DMS153 (cell line): ENCODE measurements around the gene CELF6.
"Not testable (repeated sequence)": the region's sequence is repeated elsewhere in the genome, so short reads cannot be mapped to it uniquely, and the experiment has no call there.

ENCODE experiments used
- DNase-seq: peaks from one replicate; lab custom pipeline; 2025; lab: John Stamatoyannopoulos, UW

Gene CELF6

DNA sequence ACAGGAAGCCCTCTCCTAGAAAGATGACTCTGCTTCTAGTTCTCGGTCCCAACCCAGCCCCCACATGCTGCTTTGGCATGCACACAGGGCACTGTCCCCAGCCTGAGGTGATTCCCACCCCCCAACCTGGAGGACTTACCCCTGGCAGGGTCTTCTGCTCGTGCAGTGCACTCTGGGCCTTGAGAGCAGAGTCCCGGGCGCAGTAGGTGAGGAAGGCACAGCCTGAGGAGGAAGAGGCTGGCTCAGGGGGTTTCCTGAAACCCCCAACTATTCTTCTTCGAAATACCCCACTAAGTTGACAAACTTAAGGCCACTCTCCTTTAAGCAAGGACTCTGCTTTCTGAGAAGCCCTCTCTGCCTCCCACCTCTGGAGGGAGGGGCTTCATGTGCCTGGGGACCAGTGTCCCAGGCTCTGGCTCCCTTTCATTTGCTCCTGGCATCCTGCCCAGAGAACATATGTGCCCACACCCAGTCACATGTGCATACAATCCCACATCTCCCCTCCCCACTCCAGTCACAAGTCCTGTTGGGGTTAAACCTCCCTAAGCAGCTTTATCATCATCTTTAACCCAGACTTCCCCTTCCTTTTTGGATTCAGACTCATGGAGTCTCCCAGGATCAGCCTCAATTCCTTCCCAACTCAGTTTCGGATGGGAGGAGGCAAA lies 4.1 kb downstream of the CELF6 start:
- DNase-seq = peak; percentile 0

DNA sequence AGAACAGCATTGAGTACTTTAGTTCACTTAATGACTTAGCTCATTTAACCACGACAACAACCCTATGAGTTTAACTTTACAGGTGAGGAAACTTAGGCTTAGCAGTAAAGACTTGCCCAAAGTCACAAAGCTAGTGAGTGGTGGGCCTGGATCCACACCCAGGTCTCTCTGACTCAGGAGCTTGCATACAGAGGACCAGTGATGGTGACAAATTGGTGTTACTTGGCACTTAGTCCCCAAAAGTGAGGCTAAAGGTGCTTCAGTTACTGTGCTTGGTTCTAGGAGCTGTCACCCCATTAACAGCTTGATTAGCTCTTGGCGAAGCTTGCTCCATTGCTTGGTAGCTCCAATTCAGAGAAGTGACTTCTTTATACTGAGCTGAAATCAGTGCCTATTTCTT lies 6.1 kb downstream of the CELF6 start:
- no peak for DNase-seq

DNA sequence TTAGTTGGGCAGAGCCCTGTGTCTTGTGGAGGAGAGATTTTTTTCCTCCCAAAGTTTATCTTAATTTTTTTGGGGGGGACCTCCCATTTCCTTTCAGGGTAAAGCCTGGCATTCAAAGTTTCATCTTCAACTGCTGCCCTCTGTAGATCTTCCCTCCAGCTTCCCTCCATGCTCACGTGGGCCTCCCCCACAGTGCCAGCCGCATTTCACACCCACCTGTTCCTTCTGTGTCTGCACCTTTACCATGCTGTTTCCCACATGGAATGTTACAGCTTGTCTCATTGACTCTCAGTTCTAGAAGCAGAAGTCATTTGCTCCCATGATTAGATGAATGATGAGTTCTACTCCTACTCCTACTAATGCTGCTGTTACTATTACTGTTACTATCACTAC lies 6.5 kb downstream of the CELF6 start:
- DNase-seq = no peak

DNA sequence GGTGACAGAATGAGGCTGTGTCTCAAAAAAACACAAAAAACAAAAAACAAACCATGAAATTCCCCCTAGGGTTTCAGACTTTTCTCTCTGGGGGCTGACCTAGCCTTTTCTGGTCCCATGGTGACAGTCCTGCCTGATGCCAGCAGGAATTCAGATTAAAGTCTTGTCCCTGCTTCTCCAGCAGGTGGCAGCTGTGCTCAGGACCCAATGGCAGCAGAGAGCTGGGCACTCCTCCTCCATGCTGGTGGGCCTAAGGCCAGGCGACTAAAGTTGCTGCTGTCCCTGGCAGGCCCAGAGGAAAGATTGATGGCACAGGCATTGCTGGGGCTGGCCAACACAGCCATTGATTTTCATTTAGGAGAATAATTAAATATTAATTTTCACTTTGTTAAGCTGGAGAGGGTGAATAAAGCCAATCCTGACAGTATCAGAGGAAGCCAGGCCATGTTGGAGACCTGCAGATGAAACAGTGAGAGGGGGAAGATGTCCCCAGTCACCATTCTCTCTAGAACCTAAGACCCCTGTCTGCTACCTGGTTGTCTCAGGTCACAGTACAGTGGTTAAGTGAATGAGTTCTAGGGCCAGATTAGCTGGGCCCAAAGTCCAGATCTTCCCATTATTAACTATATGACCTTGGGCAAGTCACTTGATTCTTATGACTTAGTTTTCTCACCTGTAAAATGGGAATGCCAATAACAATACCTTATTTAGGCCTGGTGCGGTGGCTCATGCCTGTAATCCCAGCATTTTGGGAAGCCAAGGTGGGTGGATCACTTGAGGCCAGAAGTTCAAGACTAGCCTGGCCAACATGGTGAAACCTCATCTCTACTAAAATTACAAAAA lies 7.1 kb downstream of the CELF6 start:
- DNase-seq = peak; percentile 1

DNA sequence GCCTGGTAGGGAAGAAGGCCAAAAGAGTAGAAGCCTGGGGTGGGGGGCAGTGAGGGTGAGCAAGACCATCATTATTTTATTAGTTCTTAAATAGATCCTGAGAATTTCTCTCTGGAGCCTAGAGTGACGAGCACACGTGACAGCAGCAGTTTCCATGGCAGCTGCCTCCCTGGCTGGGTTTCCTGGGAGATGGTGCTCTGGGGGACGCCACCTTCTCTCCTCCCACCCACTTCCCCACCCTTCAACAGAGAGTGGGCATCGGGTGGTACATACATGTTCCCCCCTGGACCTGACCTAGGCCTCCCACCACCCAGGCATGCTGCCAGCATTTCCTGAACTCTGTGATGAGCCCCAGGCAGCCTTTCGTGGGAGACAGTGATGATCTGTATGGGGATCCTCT lies 12.9 kb downstream of the CELF6 start:
- DNase-seq = no peak

DNA sequence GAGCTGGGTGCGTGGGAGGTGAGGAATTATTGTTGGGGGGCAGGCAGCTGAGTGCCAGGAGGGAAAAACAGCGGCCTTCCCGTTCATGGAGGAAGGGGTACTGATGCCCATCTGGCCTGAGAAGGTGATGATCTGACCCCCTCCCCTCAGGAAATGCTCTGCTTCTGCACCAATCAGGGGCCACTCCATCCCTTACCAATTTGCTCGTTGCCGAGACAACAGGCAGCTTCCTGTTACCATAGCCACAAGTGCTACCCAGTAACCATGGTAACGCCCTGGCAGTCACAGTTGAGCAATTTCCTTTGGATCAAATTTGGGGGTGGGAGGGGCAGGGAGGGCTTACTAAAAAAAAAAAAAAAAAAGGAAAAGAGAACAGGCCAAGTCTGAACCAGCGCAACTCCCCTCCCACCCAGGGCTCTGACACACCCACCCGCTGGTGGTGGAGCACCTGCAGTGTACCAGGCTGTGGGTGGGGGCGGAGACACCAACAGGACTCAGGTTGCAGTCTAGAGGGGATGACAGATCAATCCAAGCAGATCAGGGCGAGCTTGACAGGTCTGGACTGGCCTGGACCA lies 13.7 kb downstream of the CELF6 start:
- DNase-seq = no peak

DNA sequence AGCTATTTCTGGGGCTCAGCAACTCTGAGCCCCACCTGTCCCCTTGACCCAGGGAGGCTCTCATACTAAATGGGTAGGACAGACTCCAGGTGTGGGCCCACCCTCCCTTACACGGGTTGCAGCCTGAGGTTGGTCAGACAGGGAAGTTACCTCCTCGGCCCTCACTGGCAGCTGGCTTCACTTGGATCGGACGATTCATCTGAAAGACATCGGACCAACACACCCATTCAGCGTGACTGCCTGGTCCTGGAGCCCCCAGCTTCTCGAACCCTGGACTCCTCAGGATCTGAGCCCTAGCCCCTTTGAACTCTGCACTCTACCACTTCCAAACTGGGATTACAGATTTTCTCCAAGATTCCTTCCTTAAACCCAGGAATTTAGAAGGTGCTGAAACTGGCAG lies 15.4 kb downstream of the CELF6 start:
- DNase-seq = no peak

DNA sequence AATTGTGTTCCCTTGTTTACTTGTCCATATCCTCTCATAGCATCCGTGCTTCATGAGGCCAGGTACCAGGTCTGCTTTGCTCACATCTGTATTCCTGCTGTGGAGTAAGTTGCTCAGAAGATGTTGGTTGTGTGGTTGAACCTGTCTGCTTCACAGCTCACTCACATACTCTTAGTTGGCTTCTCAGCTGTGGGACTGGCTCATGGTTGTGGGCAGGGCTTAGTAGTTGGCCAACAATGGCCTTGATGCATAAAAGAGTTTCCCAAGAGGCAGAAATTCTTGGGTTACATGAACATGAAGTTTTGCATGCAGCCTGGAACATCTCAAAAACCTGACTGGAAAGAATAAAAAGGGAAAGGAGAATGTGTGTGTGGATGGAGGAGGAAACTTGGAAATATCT lies 17.0 kb downstream of the CELF6 start:
- no peak for DNase-seq

DNA sequence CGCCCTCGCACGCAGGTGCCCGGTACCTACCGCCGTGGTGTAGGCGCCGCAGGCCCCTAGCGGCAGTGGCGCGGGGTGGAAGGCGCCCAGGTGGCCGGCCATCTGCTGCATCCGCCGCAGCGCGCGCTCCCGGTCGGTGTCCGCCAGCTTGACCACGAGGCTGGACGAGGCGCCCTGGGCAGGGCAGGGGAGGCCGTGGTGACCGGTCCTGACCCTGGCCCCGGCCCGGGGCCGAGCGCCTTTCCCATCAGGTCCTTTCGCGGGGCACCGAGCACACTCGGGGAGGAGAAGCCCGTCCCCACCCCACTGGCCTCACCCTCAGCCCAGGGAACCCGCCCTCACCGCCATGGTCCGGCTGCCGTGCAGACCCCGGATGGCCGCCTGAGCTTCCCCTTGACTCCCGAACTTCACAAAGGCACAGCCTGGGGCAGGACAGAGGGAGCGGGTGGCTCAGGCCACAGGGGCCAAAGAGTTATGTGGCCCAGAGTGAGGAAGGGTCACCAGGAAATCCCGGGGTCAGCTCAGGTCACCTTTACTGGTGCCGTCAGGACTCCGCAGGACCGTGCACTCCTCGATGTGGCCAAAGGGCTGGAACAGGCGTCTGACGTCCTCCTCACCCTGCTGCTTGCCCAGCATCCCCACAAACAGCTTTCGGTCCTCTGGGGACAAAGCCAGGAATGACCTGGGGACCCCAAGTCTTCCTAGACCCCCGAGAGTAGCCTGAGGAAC lies 30.2 kb downstream of the CELF6 start:
- DNase-seq = no peak

DNA sequence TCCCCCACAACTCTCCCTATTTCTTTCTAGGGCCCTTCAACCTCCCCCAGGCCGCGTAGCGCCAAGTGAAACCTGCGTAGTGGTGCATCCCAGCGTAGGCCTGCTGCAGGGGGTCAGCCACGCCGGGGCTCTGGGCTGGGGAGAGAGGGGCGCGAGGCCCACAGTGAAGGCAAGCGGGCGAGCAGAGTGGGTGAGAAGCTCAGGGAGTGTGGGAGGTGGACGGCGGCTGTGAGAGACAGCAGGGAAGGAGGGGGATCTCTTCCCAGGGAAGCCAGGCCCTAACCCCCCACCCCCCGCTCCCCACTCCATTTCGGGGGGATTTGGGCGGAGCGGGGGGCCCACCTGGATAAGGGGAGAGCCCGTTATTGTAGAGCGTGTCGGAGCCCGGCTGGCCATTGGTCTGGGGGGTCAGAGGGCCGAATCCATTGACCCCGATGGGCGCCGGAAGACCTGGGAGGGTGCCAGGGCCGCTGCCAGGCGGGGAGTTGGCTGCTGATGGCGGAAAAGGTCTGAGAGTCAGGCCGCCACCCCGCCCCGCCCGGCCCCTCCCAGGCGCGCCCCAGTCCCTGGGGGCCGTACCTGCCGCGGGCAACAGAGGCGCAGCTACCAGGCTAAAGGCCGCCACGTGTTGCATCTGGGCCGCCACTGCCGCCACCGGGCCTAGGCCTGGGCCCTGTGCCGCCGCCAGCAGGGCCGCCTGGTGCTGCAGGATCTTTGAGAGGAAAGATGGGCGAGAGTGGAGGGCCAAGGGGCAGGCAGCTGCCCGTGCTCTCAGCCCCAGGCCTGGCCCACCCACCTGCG lies 31.0 kb downstream of the CELF6 start:
- DNase-seq = no peak

DNA sequence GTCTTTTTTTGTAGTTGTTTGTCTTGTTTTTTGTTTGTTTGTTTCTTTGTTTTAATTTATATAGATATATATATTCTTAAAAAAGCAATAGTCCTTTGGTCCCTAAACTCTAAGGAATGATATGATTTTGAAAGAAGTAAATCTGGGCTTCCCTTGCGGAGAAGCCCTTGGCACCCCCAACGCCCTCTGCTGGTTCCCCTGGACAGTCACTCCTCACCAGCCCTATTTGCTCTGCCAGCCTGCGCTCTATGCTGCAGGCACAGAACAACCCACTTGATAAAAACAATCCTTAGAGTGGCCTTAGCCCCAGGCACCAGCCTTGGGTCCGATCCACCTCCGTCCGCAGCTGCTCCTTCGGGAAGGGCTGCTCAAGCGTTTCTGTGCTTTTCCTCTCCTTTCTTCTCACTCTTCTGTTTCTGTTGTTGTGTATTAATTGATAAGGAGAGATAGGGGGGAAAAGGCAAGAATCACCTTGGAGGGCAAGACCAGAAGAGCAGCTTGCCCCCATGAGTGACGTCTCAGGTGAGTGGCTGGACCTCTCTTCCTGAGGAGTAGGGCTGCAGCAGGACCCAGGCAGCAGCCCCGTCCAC lies 33.9 kb downstream of the CELF6 start:
- DNase-seq = peak; percentile 14

DNA sequence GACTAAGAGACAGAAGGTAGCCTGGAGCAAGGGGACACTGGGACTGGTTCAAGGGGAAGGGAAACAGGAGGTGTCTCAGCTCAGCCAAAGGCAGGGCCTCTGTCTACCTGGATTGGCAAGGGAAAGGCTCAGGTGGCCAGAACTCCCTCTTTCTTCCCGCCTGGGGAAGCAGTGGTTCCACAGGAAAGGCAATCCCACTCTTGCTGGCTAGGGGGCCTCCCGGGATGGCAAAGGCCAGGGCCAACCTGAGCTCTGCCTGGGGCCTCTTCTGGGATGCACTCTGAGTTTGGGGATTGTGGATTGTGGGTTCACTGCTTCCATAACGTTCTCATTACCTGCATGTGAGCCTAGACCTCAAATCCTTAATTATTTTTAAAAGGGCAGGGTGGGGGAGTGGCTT lies 34.6 kb downstream of the CELF6 start:
- DNase-seq = no peak

DNA sequence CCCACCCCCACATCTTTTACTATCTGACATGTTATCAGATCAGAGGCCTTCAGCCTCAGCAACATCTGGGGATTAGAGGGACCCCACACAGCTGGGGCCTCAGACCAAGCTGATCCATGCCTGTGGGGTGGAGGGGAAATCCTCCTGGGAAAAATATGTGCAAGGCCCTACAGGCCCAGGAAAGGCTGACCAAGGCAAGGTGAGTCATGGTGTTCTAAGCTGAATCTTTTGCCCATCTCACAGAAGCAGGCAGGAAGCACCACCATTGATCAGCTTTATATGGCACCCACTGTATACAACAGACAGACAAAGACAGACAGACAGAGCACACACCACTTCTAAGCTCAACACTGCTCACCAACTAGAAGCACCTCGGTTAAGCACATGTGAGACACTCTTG lies 35.2 kb downstream of the CELF6 start:
- no peak for DNase-seq

DNA sequence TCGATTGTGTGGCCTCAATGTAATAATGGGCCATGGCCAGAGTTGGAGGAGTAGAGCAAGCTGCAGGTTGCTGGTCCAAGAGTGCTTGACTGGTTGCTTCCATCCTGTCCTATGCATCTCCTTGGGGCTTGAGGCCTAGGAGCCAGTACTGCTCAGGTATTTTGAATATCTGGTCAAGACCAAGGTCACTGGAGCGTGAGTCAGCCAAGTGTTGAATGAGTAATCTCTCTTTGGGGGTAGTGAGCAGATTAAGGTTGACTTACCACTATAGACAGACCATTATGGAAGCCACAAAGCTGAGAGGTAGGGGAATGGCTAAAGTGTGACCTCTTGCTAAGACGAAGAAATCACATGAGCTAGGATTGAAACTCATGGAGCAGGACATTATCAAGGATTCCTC lies 38.2 kb downstream of the CELF6 start:
- no peak for DNase-seq

DNA sequence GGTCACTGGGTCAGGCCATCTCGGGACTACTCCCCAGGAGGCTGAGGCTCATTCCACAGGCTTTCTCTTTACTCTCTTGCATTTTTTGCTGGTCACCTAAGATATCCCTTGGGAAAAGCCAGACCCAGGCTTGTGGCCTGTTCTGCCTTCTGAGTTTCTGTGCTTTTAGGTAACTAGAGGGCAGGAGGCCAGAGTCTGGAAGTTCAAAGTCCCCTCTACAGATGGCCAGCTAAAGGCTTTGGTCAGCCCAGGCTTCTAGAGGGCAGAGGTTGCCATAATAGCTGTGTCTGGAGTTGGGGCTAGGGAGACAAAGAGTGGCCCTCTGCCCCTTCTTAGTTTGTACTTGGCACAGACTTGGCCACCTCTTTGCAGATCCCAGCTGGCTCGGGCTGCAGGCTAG lies 39.2 kb downstream of the CELF6 start:
- no peak for DNase-seq

DNA sequence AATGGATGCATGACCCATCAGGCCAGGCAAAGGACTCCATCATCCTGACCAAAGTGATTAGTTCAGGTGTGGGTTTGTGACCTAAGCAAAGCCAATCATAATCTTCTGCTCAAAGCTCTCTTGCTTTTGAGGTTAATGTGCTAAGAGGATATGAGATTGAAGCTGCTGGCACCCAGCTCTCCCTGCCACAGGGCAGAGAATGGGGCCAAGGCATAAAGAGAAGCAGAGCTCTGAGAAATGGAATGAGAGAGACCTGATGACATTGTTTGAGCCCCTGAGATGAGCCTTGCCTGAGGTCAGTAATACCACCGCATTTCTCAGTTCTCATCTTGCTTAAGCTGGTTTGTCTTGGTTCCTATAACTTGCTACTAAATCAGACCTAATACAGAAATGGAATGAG lies 41.2 kb downstream of the CELF6 start:
- DNase-seq = no peak

DNA sequence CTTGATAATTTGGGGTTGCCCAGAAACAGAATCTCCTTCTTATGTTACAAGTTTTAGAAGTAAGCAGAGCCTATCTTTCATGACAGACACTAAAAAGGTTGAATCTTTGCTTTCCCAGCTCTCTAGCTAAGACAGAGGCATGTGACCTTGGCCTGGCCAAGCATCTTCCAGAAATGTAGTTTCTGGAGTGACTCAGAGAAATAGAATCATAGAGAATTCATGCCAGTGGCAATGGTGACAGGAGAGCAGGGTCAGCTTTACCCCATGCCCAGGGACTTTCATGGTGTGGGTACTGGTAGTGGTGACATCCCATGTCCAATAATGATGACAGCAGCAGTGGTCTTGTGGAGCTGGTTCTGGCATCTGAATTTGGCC lies 43.6 kb downstream of the CELF6 start:
- DNase-seq = no peak

DNA sequence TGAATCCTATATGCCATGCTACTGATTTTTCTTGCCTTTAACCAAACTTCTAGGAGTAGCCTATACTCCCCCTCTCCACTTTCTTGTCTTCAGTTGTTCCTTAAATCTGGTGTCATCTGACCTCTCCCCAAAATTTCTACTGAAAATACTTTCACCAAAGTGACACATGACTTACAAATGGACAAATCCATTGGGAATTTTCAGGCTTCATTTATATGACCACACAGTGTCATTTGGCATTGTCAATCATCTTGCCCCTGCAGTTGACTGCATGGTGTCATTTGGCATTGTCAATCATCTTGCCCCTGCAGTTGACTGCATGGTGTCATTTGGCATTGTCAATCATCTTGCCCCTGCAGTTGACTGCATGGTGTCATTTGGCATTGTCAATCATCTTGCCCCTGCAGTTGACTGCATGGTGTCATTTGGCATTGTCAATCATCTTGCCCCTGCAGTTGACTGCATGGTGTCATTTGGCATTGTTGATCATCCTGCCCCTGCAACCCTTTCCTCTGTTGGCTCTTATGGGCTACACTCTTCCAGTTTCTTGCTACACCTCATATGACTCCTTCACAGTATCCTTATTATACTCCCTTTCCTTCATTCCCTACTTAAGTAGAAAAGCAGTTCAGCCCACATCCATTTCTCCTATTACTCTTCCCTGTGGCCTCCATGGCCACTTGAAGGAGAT lies 44.2 kb downstream of the CELF6 start:
- not testable (repeated sequence) for DNase-seq

DNA sequence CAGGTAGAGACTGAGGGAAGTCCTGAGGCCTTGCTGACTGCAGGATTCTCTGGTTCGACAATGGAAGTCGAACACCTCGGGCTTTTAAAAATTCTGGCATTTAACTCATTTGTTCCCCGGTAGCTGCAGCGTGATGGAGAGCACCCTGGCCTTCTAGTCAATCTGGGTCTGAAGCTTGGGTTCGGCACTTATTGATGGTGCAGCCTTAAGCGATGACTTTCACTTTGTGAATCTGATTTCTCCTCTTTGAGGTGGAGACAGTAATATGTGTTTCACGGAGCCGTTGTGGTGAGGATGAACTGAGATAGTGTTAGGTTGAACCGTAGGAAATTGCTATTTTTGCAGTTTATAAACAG lies 47.0 kb downstream of the CELF6 start:
- no peak for DNase-seq

DNA sequence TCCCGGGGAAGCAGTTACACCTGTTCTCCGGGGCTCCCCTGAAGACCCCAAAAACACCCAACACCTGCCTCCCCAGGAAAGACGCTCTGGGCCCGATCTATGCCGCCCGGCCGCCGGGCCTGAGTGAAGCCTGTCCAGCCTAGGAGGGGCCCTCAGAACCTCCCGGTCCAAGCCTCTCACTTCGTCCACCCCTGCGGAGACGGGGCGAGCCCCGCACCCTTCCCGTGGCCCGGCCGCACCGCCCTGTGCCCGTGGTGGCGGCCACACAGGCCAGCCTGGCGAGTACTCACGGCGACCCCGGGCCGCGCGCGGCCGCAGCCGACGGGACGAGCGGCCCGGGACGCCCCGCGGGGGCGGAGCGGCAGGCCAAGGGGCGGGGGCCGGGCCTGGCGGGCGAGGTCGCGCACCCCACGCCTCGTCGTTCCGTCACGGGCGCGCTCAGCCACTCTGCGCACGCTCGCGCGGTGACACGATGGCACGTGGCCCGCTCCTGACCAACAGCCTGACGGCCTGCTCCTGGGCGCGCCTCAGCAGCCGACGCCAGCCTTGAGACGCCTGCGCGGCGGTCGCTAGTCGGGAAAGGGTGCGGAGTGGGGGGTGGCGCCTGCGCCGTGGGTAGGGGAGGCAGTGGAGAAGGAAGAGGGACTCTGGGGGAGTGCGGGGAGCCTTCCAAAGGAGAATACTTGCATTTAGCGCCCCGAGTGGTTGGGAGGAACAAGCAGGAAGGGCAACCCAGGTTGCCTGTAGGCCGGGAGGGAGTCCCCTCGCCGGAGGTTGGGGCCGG lies 47.6 kb downstream of the CELF6 start, which contains the start of gene PARP6:
Gene PARP6 (minus strand): TSS at position 342 of the 784 bp plus-strand sequence. CDS start 5,077 bp downstream, outside the sequence.
- peak; percentile 89 for DNase-seq
